ENCODE measurements around the gene UBE2Z. TPM values are rescaled to one million over a fixed set of nuclear protein-coding genes. Genes with fewer than 3 reads are reported as not detected.

Gene UBE2Z
- 10 to 100 TPM; 28.3 to 47.1 TPM for total RNA-seq

DNA sequence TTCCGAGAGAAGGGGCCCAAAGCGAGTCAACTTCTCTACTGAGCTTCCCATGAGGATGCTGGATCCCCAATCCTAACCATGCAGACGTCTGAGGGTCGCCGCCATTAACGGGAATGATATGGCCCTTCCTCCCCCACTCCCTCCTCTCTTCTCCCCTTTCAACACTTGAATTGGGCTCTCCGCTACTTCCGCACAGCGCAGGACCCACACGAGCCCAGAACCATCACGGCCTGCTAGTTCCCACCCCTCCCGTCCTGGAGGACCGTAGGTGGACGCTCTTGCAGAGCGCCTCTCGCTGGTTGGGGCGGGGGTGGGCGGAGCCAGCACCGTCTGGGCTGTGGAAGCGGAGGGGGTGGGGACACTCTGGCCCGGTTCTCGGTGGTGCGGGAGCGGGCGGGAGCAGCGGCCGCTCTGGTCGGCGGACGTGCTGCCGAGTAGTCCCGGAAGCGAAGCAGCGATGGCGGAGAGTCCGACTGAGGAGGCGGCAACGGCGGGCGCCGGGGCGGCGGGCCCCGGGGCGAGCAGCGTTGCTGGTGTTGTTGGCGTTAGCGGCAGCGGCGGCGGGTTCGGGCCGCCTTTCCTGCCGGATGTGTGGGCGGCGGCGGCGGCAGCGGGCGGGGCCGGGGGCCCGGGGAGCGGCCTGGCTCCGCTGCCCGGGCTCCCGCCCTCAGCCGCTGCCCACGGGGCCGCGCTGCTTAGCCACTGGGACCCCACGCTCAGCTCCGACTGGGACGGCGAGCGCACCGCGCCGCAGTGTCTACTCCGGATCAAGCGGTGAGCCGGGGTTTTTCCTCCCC is at the start of gene UBE2Z:
Gene UBE2Z (plus strand): TSS at position 361 of the 797 bp plus-strand sequence. CDS start 97 bp downstream, at position 458.
- DNase-seq (peak; percentile 92 to 96 (median 94)), ATAC-seq (peak; percentile 98)
- 0% methylated on average over 19 to 79 of the region's 81 CpGs for WGBS, 2 donors
- H3K9me3 ChIP-seq, result no peaks in the 10 kb centered on the region
- H3K36me3 ChIP-seq (replicated peaks in 1 of 2; ENCODE audit: insufficient read depth in 1 of 2, low read depth in 2 of 2), result no peaks in the 10 kb centered on the region
- peaks cover 30% of the 10 kb centered on the region for H3K4me1 ChIP-seq
- peak within 1 kb of the TSS; percentile 68 to 88 (median 82) for H3K27ac ChIP-seq
- peak within 1 kb of the TSS; percentile 68 to 77 for H3K4me3 ChIP-seq
- peak; percentile 82 to 94 (median 93) for TF ChIP-seq POLR2A (IDR thresholded peaks at IDR 0.05)
- TF ChIP-seq, protein P1, sequence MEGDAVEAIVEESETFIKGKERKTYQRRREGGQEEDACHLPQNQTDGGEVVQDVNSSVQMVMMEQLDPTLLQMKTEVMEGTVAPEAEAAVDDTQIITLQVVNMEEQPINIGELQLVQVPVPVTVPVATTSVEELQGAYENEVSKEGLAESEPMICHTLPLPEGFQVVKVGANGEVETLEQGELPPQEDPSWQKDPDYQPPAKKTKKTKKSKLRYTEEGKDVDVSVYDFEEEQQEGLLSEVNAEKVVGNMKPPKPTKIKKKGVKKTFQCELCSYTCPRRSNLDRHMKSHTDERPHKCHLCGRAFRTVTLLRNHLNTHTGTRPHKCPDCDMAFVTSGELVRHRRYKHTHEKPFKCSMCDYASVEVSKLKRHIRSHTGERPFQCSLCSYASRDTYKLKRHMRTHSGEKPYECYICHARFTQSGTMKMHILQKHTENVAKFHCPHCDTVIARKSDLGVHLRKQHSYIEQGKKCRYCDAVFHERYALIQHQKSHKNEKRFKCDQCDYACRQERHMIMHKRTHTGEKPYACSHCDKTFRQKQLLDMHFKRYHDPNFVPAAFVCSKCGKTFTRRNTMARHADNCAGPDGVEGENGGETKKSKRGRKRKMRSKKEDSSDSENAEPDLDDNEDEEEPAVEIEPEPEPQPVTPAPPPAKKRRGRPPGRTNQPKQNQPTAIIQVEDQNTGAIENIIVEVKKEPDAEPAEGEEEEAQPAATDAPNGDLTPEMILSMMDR (IDR thresholded peaks at IDR 0.05), result peak in 2 of 7 experiments; percentile 11 to 14
- intact Hi-C loops (cut with DNase I), result no loop called here
- no peaks in the 10 kb centered on the region for H3K27me3 ChIP-seq

DNA sequence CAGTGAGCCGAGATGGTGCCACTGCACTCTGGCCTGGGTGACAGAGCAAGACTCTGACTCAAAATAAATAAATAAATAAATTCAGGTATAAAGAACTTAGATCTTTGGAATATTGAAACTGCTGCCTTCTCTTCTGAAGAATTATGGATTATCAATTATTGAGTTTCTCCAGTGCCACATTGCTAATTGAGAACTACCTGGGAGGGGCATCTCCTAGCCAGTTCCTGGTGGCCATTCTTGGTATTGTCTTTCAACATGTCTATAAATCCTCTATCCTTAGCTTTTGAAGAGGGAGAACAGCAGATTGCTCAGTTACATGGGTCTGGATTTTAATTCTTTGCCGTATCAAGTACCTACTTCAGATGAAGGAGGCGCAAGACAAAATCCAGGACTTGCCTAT is 48.2 kb upstream of the UBE2Z start:
- 93 to 98% methylated on average over 3 of the region's 3 CpGs for WGBS, 2 donors
- Histone ChIP-seq H3K27me3 (no peaks in the 10 kb centered on the region), H3K36me3 (replicated peaks in 1 of 2; ENCODE audit: insufficient read depth in 1 of 2, low read depth in 2 of 2) (peaks cover 8 to 36% of the 10 kb centered on the region in 2 donors), H3K4me3 (no peak overlapping the region), H3K9me3 (no peaks in the 10 kb centered on the region), H3K27ac (no peak overlapping the region), H3K4me1 (no peaks in the 10 kb centered on the region)
- intact Hi-C loops (cut with DNase I), result no loop called here
- ATAC-seq, result no peak
- TF ChIP-seq, protein P1 (IDR thresholded peaks at IDR 0.05), result peak in 1 of 7 experiments; percentile 18
- no peak for TF ChIP-seq POLR2A (IDR thresholded peaks at IDR 0.05)
- DNase-seq, result no peak

DNA sequence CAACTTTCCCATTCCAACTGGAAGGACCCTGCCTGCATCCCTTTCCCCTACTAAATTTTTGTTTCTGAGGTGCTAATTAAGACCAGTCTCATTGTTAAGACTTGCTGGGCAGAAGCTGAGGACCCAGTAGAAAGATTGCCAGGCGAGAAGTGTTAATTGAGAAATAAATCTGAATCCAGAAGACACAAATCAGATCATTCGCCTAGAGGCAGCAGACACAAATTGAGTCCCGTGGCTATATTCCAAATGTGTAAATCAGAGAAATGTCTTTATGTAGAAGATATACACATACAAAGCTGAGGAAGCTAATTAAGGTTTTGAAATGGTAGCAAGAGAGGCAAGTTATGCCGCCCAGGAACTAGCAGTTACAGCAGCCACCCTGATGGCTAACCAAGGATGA is 47.8 kb upstream of the UBE2Z start:
- ATAC-seq, result no peak
- no peak for DNase-seq
- no peak overlapping the region for H3K4me3 ChIP-seq
- TF ChIP-seq, protein P1 (IDR thresholded peaks at IDR 0.05), result no peak
- TF ChIP-seq POLR2A (IDR thresholded peaks at IDR 0.05), result no peak
- H3K4me1 ChIP-seq, result no peaks in the 10 kb centered on the region
- 94 to 98% methylated on average over 4 of the region's 4 CpGs for WGBS, 2 donors
- intact Hi-C loops (cut with DNase I), result no loop called here
- H3K27ac ChIP-seq, result no peak overlapping the region
- no peaks in the 10 kb centered on the region for H3K27me3 ChIP-seq
- no peaks in the 10 kb centered on the region for H3K9me3 ChIP-seq
- H3K36me3 ChIP-seq (replicated peaks in 1 of 2; ENCODE audit: insufficient read depth in 1 of 2, low read depth in 2 of 2), result peaks cover 8 to 36% of the 10 kb centered on the region in 2 donors

DNA sequence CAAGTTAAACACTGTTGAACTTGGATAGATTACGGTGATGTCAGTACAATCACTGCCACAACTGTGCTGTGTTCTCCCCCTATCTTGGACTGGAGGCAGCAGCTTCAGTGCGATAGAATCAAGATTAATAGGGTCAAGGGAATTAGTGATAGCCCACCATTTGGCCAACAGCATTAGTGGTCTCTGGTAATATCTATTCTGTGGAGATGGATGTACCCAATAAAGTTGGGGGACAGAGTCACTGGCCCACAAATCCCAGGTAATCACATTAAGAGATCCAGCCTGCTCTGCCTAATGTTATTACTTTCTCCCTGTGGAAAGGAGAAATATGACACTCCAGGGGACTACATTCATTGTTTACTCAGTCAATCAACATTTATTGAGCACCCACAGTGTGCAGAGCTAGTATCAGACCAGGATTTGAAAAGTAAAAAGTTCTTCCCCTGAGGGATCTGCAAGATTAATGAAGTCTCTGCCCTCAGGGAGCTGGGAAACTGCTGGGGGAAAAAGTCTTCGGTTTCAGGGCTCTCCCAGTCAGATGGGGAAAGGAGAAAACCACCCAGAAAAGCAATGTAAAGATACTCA is 39.2 kb upstream of the UBE2Z start:
- no peaks in the 10 kb centered on the region for H3K9me3 ChIP-seq
- WGBS, 2 donors, result 58 to 62% methylated on average over 3 of the region's 3 CpGs
- H3K4me3 ChIP-seq, result no peak overlapping the region
- TF ChIP-seq POLR2A (IDR thresholded peaks at IDR 0.05), result no peak
- TF ChIP-seq, protein P1 (IDR thresholded peaks at IDR 0.05), result no peak
- ATAC-seq (no peak), DNase-seq (no peak)
- no peaks in the 10 kb centered on the region for H3K27me3 ChIP-seq
- H3K36me3 ChIP-seq (replicated peaks in 1 of 2; ENCODE audit: insufficient read depth in 1 of 2, low read depth in 2 of 2), result peaks cover 0 to 7% of the 10 kb centered on the region in 2 donors
- H3K4me1 ChIP-seq, result peaks cover 21% of the 10 kb centered on the region
- intact Hi-C loops (cut with DNase I), result no loop called here
- no peak overlapping the region for H3K27ac ChIP-seq

All from body of pancreas (tissue), 4 donors.